Coronary artery (tissue), 2 donors: ENCODE data around the gene CYP2A6.
"Not testable (repeated sequence)": the region's sequence is repeated elsewhere in the genome, so short reads cannot be mapped to it uniquely, and the experiment has no call there.

Source experiments
- DNase-seq: peaks from one replicate; pipeline ENCODE4 v3.0.0-alpha.2; 2017; ENCODE audit warnings: low spot score
- H3K27ac ChIP-seq, 2 donors: fragments of 200-600 bp; sonication (generic); one replicate each; pipeline ENCODE4 v1.5.1; 2016 to 2019
- H3K4me3 ChIP-seq: fragments of 200-600 bp; sonication (generic); 2 replicates; pipeline ENCODE4 v1.5.1; 2016; ENCODE audit warnings: mild to moderate bottlenecking, moderate library complexity
- TF ChIP-seq, protein P1 (sequence below): fragments of 200-600 bp; sonication (generic); IDR thresholded peaks from one replicate; pipeline ENCODE4 v1.5.1; 2019; ENCODE audit warnings: antibody characterized with exemption

The CYP2A6 gene

GRCh38 chr19:40822704-40823553 is 27.3 kb downstream of the CYP2A6 start:
- peak overlapping the region; percentile 17 for H3K4me3 ChIP-seq
- DNase-seq: not testable (repeated sequence)
- H3K27ac ChIP-seq: peak overlapping the region in 1 of 2 donors; percentile 45

- Histone ChIP-seq H3K27ac (peak overlapping the region in 1 of 2 donors; percentile 45), H3K4me3 (no peak overlapping the region)
- no peak for DNase-seq
- TF ChIP-seq, protein P1, sequence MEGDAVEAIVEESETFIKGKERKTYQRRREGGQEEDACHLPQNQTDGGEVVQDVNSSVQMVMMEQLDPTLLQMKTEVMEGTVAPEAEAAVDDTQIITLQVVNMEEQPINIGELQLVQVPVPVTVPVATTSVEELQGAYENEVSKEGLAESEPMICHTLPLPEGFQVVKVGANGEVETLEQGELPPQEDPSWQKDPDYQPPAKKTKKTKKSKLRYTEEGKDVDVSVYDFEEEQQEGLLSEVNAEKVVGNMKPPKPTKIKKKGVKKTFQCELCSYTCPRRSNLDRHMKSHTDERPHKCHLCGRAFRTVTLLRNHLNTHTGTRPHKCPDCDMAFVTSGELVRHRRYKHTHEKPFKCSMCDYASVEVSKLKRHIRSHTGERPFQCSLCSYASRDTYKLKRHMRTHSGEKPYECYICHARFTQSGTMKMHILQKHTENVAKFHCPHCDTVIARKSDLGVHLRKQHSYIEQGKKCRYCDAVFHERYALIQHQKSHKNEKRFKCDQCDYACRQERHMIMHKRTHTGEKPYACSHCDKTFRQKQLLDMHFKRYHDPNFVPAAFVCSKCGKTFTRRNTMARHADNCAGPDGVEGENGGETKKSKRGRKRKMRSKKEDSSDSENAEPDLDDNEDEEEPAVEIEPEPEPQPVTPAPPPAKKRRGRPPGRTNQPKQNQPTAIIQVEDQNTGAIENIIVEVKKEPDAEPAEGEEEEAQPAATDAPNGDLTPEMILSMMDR: no peak
Observed at GRCh38 chr19:40822161-40822560, 28.1 kb downstream of the CYP2A6 start.

DNA sequence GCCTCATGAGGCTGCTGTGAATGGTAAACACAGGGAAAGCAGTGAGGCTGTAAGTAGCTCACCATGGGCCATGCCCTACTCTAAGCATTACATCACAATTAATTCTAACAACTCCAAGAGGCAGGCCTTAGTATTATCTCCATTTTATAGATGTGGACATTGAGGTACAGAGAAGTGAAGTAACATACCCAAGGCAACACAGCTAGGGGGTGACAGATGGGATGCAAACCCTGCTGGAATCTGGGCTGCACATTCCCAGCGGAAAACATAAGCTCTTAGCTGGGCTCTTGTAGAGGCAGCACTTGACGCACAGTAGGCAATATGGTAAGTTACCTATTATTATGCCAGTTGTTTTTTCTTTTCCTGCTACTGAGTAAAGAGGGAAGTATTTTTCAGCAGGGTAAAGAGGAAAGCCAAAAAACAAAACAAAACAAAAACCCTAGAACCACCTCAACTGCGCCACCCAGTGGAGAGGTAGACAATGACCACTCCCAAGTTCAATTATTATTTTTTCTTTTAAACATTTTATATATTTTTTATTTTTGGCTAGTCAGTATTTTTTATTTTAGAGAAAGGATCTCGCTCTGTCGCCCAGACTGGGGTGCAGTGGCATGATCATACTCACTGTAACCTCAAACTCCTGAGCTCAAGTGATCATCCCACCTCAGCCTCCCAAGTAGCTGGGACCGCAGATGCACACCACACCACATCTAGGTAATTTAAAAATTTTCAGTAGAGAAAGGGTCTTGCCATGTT is 30.6 kb downstream of the CYP2A6 start:
- H3K27ac ChIP-seq: peak overlapping the region in 1 of 2 donors; percentile 63
- not testable (repeated sequence) for H3K4me3 ChIP-seq, DNase-seq
- TF ChIP-seq, protein P1: peak; percentile 75

DNA sequence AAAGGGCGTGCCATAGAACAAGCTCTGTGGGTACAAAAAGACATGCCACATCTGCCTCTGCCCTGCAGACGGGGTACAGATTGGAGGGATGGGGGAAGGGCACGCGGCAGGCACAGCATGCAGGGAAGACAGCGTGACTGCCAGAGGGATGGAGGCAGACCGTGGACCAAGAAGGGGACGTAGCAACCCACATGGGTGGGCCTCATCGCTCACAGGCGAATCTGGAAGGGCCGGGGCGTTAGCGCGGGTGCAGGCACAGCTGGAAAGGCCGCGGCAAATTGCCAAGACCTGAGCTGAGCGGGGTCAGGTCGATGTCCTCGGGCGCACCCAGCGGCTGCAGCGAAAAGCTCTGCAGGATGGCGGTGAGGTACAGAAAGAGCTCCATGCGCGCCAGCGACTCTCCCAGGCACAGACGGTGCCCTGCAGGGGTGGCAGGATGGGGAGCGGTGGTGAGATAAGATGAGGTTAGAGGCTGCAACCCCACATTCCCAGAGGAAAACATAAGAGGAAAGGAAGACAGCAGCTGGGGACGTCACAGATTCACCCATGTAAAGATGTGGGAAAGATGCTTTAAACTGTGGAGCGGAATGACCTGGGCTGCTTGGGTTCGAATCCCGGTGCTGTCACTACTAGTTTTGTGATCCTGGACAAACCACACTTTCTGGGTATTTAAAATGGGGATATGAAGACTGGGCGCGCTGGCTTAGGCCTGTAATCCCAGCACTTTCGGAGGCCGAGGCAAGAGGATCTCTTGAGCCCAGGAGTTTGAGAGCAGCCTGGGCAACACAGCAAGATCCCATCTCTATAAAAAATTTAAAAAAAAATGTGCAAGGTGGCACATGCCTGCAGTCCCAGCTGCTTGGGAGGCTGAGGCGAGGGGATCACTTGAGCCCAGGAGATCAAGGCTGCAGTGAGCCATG is 31.5 kb downstream of the CYP2A6 start:
- H3K27ac ChIP-seq: peak overlapping the region in 1 of 2 donors; percentile 63
- DNase-seq: not testable (repeated sequence)
- peak overlapping the region; percentile 63 for H3K4me3 ChIP-seq

- H3K27ac ChIP-seq: no peak overlapping the region
- H3K4me3 ChIP-seq: no peak overlapping the region
- TF ChIP-seq, protein P1: no peak
- no peak for DNase-seq
Observed at GRCh38 chr19:40815223-40815622, 35.0 kb downstream of the CYP2A6 start.

DNA sequence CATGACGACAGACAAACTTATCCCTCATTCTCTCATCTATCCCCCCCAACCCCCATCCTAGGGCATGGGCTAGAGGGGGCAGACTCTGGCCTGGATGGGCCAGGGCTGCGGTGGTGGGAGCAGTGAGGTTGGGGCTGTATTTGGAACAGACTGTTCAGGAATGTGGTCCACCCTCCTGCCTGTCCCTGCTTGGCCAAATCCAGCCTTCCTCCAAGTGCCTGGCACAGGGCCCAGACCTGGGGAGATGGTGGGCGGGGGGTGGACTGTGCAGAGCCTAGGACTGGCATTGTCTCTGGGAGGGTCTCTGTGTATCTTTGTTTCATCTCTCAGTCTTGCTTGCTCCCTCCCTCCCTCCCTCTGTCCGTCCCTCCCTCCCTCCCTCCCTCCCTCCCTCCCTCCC is 37.1 kb downstream of the CYP2A6 start:
- H3K4me3 ChIP-seq: peak overlapping the region; percentile 30
- no peak for DNase-seq
- TF ChIP-seq, protein P1: no peak
- peak overlapping the region in 1 of 2 donors; percentile 57 for H3K27ac ChIP-seq

DNA sequence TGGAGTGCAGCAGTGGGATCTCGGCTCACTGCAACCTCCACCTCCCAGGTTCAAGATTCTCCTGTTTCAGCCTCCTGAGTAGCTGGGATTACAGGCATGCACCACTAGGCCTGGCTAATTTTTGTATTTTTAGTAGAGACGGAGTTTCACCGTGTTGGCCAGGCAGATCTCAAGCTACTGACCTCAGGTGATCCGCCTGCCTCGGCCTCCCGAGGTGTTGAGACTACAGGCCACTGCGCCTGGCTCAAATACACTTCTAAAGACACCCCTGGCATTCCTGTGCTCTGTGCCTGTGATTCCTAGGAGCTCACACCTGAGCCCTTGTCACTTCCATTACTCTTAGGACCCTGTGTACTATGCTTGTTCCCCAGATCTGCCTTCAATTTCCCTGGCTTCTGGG is 37.7 kb downstream of the CYP2A6 start:
- not testable (repeated sequence) for H3K4me3 ChIP-seq, DNase-seq
- peak overlapping the region in 1 of 2 donors; percentile 57 for H3K27ac ChIP-seq
